OCI-LY1 (cell line): ENCODE data around the gene FAM9C.

Source experiments
- EZH2 ChIP-seq: fragments of 200-600 bp; sonication (generic), shearing (Covaris generic); IDR thresholded peaks from 2 replicates; pipeline ENCODE4 v1.8.0; 2017; ENCODE audit warnings: borderline replicate concordance, mixed run types, mild to moderate bottlenecking, antibody characterized with exemption, low read length, moderate library complexity, mixed read lengths
- TF ChIP-seq, protein P1 (sequence below): fragments of 200-600 bp; sonication (generic), shearing (Covaris generic); IDR thresholded peaks from 2 replicates; pipeline ENCODE4 v1.5.1; 2017; ENCODE audit warnings: mild to moderate bottlenecking, antibody characterized with exemption, low read length, moderate library complexity, mixed read lengths

DNA sequence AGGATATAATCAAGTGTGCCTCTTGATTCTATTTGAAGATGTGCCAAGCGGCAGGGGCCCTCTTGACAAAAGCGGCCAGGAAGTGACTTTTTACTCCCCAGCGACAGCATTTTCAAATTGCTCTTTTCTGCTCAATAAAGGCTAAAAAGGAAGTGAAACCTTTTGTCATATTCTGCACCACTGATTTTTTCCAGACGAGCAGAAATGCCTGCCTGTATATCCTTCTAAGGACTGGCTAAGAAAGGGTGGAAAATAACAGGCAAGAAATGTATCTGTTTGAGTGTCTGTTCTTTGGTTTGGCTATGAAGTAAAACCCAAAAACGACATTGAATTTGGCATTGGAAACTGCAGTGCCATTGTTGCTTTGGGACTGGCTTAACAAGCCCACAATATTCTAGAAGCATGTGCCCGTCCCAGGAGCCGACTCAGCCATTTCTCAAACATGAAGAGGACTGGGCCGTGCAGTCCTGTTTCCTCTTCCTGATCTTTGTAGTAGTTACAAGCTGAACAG, 44.1 kb downstream of the FAM9C start:
- TF ChIP-seq, protein P1, sequence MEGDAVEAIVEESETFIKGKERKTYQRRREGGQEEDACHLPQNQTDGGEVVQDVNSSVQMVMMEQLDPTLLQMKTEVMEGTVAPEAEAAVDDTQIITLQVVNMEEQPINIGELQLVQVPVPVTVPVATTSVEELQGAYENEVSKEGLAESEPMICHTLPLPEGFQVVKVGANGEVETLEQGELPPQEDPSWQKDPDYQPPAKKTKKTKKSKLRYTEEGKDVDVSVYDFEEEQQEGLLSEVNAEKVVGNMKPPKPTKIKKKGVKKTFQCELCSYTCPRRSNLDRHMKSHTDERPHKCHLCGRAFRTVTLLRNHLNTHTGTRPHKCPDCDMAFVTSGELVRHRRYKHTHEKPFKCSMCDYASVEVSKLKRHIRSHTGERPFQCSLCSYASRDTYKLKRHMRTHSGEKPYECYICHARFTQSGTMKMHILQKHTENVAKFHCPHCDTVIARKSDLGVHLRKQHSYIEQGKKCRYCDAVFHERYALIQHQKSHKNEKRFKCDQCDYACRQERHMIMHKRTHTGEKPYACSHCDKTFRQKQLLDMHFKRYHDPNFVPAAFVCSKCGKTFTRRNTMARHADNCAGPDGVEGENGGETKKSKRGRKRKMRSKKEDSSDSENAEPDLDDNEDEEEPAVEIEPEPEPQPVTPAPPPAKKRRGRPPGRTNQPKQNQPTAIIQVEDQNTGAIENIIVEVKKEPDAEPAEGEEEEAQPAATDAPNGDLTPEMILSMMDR, result no peak
- no peak for TF ChIP-seq EZH2
